GM12873 (cell line): ENCODE measurements around the gene ARTN.

ENCODE experiments used
- CTCF ChIP-seq: IDR thresholded peaks from 2 replicates; pipeline ENCODE4 v1.5.1; 2012; ENCODE audit warnings: low read depth, mild to moderate bottlenecking, moderate library complexity, low read length, control low read depth; ENCODE audit not compliant: insufficient read depth; ENCODE audit errors: missing control alignments

Gene ARTN

GRCh38 chr1:43901196-43901961 is 32.2 kb upstream of the ARTN start:
- TF ChIP-seq CTCF: no peak

GRCh38 chr1:43902058-43902831 is 31.4 kb upstream of the ARTN start:
- no peak for TF ChIP-seq CTCF

- TF ChIP-seq CTCF: no peak
Measured at GRCh38 chr1:43904660-43905551, 28.7 kb upstream of the ARTN start.

- TF ChIP-seq CTCF: no peak
Measured at GRCh38 chr1:43908226-43908625, 25.4 kb upstream of the ARTN start.

- TF ChIP-seq CTCF: no peak
Measured at GRCh38 chr1:43908858-43909257, 24.7 kb upstream of the ARTN start.

- TF ChIP-seq CTCF: peak; percentile 28
Measured at GRCh38 chr1:43910343-43910742, 23.3 kb upstream of the ARTN start.
